NCI-H2196 (cell line): ENCODE data around the gene SNAP91.
"Not testable (repeated sequence)": the region's sequence is repeated elsewhere in the genome, so short reads cannot be mapped to it uniquely, and the experiment has no call there.

ENCODE experiments used
- DNase-seq: peaks from one replicate; lab custom pipeline; 2025; ENCODE audit not compliant: unreplicated experiment; lab: John Stamatoyannopoulos, UW

The SNAP91 gene

DNA sequence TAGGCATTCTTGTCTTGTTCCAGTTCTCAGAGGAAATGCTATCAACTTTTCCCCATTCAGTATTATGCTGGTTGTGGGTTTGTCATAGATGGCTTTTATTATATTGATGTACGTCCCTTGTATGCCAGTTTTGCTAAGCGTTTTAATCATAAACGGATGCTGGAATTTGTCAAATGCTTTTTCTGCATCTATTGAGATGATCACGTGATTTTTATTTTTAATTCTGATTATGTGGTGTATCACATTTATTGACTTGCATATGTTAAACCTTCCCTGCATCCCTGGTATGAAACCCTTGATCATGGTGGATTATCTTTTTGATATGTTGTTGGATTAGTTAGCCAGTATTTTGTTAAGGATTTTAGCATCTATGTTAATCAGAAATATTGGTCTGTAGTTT is 79.0 kb downstream of the SNAP91 start:
- not testable (repeated sequence) for DNase-seq

- peak; percentile 9 for DNase-seq
These were observed 93.6 kb downstream of the SNAP91 start for GRCh38 chr6:83615025-83615999.

- DNase-seq: no peak
These were observed 95.5 kb downstream of the SNAP91 start for GRCh38 chr6:83613378-83613777.

GRCh38 chr6:83609248-83609647 is 99.7 kb downstream of the SNAP91 start:
- DNase-seq: no peak

DNA sequence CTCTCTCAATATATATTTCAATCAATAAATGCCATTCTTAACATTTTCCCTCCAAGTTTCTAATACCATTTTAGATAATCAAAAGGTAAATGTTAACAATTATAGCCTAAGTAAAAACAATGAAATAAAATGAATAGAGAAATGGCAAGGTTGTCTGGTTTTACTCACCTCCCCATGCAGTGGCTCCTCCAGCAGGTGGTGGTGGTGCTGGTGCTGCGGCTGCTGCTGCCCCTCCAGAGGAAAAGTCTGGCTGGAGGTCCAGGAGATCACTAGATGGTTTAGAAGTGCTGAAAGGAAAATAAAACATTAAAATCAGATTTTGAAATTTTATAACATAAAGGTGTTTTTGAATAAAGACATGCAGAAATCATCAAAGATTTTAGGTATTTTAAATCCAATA is 103.4 kb downstream of the SNAP91 start:
- no peak for DNase-seq

DNA sequence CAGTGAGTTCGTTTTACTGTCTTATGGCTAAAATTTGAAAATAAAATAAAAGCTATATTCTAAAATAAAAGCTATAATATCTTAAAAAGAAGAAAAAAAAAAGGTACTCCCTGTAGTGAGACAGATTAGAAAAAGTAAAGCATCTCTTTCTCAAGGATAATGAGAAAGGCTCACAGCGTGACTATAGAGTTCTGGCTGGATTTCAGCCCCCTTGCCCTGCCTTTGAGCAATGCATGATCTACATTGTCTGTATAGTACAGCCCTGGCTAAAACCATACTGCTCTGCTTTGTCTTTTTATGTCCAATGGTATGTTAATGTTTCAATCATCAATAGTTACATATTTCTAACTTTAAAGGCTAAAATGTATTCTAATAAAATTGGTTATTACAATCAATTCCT is 105.3 kb downstream of the SNAP91 start:
- DNase-seq: no peak

GRCh38 chr6:83601119-83601518 is 107.8 kb downstream of the SNAP91 start:
- DNase-seq: no peak

GRCh38 chr6:83600459-83600858 is 108.4 kb downstream of the SNAP91 start:
- no peak for DNase-seq

DNA sequence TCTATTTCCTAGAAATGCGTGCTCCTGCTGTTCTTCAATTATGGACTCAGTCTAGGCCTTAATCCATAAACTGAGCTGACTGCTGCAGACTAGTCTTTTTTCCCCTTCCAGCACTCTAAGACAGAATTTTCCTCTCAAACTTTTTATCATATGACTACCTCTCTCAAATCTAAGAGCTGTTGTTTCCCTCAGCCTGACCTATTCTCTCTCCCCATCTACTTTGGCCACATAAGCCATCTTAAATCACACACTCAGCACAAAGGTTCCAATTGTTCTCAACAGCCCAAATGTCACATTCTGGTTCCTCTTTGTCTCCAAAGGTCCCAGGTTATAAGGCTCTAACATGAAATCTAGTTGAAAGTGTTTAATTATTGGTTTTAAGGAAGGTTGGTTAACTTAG is 111.4 kb downstream of the SNAP91 start:
- no peak for DNase-seq

- no peak for DNase-seq
These were observed 111.8 kb downstream of the SNAP91 start for GRCh38 chr6:83597051-83597450.

DNA sequence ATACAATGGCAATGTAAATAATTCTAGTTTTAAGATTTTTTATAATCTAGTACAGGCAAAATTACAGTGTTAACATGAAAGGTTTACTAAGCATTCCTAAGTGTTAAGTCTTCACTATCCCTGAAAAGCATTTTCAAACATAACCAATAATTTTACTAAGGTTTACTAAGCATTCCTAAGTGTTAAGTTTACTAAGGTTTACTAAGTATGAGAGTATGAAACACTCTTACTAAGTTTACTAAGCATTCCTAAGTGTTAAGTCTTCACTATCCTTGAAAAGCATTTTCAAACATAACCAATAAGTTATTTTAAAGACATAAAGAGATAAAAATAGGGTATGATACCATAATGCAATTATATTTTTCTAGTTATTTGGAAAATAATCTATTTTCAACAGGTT is 114.0 kb downstream of the SNAP91 start:
- no peak for DNase-seq

GRCh38 chr6:83593395-83593785 is 115.5 kb downstream of the SNAP91 start:
- no peak for DNase-seq

- no peak for DNase-seq
These were observed 116.0 kb downstream of the SNAP91 start for GRCh38 chr6:83592770-83593394.

- no peak for DNase-seq
These were observed 118.5 kb downstream of the SNAP91 start for GRCh38 chr6:83590416-83590815.

DNA sequence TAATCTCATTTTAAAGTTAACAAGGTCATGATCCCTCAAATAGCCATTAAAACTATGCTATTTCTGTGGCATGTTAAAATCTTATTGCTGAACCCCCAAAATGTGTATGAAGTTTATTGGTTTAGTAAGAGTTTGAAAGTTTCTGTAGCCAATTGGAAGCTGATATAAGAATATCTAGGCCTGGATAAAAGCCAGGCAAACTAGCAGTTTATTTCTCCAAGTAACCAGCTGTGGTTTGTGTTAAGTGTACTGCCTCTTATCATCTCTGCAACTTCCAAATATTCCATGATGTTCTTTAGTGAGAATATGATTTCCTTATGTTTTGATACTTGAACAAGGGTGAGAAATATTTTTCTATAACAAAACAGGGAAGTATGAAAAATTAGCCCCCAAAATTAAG is 119.8 kb downstream of the SNAP91 start:
- no peak for DNase-seq

GRCh38 chr6:83578057-83578456 is 130.8 kb downstream of the SNAP91 start:
- DNase-seq: no peak

GRCh38 chr6:83574783-83575182 is 134.1 kb downstream of the SNAP91 start:
- no peak for DNase-seq

GRCh38 chr6:83571663-83572185 is 137.2 kb downstream of the SNAP91 start:
- DNase-seq: not testable (repeated sequence)

DNA sequence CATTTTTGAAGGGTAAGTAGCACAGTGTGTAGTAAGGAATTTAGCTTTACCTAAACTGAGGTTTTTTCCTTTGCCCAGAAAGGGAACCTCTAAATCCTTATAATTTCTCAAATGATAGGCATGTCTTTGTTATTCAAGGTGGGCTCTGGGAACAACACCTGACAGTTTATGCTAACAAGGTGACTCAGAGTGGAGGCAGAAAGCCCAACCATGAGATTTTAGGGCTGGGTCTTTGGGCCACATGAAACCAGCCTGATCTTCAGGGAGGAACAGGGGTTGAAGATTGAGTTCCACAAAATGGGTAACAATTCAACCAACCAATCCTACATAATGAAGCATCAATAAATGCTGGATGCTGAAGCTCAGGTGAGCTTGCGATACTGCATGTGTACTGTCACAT is 149.9 kb downstream of the SNAP91 start:
- no peak for DNase-seq

DNA sequence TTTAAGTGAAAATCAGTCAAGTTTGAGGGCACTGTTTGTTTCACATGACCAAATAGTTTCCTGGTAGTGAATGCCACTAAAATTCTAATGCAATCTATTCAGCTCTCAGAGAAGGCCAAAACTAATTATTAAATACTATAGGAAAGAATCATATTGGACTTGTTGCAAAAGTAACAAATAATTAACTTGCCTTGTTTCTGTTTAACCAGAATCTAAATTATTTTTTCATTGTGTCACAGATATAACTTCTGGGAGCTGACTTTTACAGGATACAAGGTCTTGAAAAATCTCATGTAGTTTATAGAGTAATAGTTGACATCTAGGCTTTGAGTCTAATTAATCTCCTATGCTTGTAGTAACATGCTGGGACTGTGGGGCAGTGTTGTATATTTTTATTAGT is 152.0 kb downstream of the SNAP91 start:
- DNase-seq: no peak

DNA sequence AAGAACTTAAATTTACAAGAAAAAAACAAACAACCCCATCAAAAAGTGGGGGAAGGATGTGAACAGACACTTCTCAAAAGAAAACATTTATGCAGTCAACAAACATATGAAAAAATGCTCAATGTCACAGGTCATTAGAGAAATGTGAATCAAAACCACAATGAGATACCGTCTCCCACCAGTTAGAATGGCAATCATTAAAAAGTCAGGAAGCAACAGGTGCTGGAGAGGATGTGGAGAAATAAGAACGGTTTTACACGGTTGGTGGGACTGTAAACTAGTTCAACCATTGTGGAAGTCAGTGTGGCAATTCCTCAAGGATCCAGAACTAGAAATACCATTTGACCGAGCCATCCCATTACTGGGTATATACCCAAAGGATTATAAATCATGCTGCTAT is 157.2 kb downstream of the SNAP91 start:
- not testable (repeated sequence) for DNase-seq

GRCh38 chr6:83550482-83550881 is 158.4 kb downstream of the SNAP91 start:
- not testable (repeated sequence) for DNase-seq
